NCI-H187 (cell line): Measurements from ENCODE around the gene GPC6.

Experiments used
- DNase-seq, 2 experiments: peaks; one replicate each; lab custom pipeline; 2025; lab: John Stamatoyannopoulos, UW

The GPC6 gene

GRCh38 chr13:94050039-94050438 lies 823.4 kb downstream of the GPC6 start:
- DNase-seq, result no peak

DNA sequence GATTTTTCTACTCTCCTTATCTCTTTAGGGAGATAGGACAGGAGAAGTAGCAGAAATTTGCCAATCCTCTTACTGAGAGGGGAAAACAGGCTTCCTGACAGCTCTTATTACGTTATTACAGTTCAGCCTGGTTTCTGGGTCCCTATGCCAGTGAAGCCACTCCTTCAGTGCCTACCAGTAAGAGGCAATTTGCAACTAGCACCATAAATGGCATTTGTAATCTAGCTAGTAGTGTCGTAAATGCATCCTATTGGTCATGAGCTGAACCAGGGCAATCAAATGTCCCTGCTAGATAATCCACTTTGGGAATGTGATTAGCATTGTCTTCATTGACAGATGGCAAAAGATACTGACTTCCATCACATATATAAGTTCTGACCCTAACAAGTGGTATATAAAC lies 824.1 kb downstream of the GPC6 start:
- no peak for DNase-seq

DNA sequence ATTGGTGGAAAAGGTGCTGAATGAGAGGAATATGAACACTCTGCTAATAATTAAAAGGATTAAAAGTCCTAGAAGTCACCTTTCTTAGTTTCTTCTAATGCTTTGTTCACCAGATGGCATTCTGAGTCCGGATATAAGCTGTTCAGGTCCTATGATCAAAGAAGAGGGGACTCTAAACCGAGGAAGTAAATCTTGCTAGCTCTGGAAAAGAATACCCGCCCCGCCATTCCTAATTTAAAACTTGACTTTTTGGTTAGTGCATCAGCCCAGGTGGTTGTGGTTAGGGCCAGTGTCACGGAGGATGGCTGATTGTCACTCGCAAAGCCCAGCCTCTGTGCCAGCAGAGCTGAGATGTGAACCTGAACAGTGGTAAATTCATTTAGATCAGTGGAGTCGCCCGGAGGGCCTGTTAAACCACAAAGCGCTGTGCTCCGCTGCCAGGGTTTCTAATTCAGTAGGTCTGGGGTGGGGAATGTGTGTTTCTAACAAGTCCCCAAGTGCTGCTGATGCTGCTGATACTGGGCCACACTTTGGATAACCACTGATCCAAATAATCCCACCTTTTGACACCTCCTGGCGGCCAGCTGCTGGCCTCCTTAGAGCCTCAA lies 827.5 kb downstream of the GPC6 start:
- DNase-seq, result no peak

DNA sequence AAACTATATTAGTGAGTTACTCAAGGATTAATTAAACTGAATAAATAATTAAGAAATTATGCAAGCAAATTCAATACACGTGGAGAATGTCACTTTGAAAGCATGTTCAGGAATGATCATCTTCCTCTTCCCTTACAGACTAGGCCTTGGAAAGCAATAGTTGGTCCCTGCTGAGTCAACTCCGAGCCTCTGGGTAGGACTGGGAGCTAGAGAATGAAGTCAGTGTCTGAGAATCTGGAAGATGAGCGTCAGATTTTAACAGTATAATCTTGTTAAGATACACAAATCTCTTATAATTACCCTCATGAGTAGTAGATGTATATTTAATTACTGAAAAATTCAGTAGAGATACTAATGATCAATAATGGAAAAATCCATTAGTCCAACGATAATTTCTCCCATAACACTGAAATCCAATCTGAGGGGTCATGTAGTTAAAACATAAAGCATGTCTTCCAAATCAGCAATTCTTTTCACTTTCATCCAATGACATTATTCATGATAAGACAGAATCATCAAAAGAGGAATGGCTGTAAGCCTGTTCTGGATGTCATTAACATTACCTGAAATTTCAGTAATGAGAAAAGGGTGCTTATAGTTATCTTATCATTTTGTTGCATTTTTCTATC lies 829.9 kb downstream of the GPC6 start:
- no peak for DNase-seq

DNA sequence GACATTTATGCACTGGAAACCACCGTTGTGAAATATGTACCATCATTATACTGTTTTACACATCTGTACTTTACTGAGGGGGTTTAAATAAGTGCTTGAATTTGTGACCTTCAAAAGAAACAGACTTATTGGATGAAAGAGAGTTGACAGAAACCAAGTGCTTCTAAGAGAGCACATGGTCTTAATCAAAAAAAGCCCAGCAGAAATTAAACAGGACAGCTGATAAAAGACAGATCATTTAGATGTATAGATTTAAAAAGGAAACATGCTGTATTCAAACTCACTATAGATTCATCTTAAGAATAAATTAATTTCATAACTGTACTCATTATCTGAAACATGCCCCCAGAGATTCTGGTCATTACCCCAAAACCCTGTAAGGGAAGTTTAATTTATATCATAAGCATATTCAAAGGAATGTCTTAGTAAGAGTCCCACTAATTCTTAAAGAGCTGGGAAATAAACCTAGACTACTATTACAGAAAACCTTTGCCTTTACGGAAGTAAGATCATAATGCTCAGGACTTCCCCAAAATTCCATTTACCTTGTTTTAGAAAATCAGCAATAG lies 831.1 kb downstream of the GPC6 start:
- DNase-seq, result no peak

DNA sequence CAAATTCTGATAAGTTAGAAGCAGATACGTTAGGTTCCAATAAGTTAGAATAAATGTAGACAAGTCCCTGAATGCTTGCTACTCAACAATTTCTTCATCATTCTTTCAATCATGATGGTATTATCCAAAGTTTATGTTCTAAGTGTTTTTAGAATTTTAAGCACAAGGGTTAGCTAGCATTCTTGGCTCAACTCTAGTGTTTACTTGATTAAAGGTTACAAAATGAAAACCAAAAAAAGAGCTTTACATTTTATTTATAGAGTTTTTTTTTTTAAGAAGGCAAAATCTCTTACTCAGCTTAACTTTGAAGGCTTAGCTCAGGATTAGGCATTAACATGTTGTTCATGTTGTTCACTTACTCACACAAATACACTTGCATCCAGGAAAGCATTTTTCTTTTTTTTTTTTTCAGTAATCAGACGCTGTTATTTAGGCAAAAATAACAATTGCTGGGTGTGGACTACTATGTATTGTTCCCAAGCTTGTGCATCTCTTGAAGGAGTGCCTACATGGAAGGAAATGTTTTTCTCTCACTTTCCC lies 832.3 kb downstream of the GPC6 start:
- no peak for DNase-seq

- DNase-seq, result no peak
Observed at GRCh38 chr13:94061301-94061700, 834.7 kb downstream of the GPC6 start.

DNA sequence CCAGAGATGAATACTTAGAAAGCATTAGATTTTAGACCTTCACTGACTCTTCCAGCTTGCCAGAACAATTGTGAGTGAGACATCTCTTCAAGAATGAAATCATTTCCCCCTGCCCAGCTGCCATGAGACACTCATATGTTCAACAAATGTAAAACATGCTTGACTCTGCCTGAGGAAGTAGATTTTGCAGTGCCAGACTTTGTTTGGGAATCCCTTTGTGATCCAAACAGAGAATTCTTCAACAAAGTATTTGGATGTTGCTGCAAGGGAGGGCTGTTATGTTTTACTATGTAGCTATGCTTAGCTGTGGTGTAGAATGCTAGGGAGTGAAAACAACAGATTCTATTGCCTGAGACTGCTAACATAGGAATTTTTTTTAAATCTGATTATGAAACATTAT lies 836.5 kb downstream of the GPC6 start:
- DNase-seq, result no peak

- DNase-seq, result no peak
Observed at GRCh38 chr13:94063848-94064247, 837.2 kb downstream of the GPC6 start.

- no peak for DNase-seq
Observed at GRCh38 chr13:94065741-94066140, 839.1 kb downstream of the GPC6 start.

DNA sequence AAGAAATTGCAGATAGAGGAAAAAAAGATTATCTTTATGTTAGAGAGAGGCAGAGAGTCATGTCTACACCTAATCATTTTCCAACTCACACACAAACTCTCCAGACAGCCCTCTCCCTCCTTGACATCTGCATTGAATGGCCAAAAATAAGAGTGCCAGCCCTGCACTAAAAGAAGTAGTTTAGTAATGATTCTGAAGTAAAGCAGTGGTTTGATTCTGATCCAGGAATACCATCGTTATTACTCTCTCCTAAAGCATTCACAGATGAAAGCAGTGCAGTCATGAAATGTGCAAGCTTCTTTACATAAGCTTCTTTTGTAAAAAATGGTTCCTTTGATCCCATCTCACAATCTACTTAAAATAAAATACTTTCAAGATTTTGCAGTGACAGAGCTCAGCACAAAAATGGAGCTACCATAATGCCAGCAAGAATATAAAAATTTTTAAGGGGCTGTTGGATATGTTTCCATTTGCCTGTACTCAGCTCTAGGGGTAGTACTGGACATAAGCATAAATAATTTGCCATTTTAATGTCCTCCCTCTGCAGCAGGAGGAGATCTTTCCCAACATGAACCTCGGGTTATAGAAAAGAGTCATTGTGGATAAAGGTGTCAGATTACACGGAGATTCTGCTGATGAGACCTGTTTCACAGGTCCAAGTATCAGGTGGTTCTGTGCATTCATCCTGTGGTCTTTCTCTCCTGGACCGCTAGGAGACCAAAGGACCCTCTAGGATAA lies 846.6 kb downstream of the GPC6 start:
- DNase-seq, result no peak

DNA sequence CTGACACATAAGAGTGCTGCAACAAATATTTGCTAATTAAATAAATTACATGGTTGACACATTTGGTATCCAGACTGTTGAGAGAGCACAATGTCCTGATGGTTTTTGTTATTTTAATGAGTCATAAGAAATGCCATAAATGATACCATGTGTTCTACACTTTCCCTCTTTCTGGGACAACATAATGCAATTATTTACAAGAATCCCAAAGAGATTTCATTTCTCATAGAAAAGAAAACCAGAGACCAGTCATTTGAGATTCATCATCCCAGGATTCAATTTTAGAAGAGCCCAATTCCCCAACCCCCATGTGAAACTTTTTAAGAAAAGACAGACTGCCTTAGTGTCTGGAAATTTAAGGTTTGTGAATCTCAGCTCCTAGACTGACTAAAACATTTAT lies 853.3 kb downstream of the GPC6 start:
- no peak for DNase-seq

GRCh38 chr13:94080527-94080926 lies 853.9 kb downstream of the GPC6 start:
- DNase-seq, result no peak

DNA sequence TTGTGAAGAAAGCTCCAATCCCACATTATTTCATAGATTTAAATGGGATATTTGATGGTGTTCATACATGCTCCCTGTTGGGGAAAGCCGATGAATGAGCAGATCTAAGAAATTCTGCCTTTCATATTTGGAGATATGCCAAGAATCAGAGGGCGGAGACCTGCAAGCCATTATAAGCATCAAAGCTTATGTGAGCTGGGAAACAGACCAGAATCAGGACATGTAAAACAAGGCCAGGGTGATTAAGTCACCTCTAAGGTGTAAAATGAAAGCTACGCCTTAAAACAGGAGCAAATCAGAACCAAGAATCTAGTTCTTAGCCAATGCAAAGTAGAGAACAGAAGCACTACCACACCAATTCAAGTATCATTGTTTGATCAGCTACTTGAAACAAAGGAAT lies 860.5 kb downstream of the GPC6 start:
- DNase-seq, result no peak

DNA sequence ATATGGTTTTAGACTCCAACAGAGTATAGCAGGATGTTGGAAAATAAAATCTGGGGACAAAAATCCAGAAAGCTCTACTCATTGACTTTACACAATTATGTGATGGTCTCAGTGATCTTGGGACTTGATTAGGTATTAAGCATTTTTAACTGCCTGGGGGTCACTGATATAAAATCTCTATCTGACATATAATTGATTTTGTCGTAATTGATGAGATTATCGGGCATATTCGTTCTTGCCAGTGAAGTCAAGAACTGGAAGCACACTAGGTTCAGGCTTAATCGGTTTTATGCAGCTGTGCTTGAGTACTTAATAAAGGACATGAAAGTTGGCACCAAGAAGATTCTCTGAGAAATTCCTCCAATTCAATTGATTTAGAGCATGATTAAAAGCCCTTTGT lies 862.1 kb downstream of the GPC6 start:
- DNase-seq, result no peak

GRCh38 chr13:94090773-94091480 lies 864.3 kb downstream of the GPC6 start:
- no peak for DNase-seq

- no peak for DNase-seq
Observed at GRCh38 chr13:94093652-94094315, 867.2 kb downstream of the GPC6 start.

- no peak for DNase-seq
Observed at GRCh38 chr13:94109715-94110374, 883.2 kb downstream of the GPC6 start.

DNA sequence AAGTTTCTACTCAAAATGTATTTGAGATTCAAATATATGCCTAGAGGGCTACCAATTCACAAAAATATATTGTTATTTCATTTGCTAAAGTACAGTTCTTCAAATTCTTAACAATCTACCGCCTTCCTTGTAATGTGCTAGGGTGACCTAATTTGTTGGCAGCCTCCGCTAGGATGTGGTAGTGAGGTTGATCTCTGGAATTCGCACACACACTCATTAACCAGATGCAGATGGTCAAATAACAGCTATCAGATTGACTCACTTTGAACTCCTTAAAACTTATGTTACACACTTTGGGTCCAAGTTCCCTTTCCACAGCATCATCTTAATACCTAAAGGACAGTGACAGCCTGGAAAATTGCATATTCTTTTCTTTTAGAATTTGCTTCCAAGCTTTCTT lies 885.6 kb downstream of the GPC6 start:
- no peak for DNase-seq

DNA sequence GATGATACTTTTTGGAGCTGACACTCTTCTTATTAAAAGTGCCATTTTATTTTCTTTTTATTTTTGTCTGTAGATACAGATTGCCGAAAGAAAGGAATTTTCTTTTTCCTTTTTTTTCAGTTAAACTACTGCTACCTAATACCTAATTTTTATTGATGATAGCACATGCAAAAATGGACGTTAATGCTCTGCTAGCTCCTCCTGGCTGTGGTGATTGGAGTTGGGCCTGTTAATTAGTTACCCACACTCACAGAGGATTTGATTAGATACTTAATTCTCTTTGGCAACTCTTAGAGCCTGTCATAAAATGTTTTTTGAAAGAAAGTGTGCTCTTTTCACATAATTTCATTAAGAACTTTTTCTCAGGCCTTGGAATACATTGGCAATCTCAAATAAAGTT lies 886.1 kb downstream of the GPC6 start:
- no peak for DNase-seq

DNA sequence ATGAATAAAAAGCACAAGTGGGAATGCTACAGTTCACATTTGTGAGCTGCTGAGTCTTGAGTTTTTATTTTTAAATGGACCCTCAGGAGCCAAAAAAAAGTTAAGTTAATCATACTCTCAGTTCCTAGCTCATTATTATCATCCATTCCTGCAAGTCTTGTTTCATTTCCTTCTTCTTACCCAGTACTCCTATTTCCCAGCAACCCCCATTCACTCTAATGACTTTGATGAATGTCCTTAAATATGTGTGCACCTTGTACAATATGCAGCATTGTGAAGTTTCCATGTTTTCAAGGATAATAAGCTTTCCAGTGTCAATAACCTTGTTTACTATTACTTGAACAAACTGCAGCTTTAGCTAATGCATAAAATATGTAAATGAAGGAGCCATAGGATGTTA lies 886.6 kb downstream of the GPC6 start:
- no peak for DNase-seq
